Mucosa of gallbladder (tissue), 1 donor: Measurements from ENCODE around the gene EPG5. TPM values are rescaled to one million over a fixed set of nuclear protein-coding genes. Genes with fewer than 3 reads are reported as not detected.
"Not testable (repeated sequence)": the region's sequence is repeated elsewhere in the genome, so short reads cannot be mapped to it uniquely, and the experiment has no call there.

Experiments
- DNase-seq: peaks from one replicate; pipeline ENCODE4 v3.0.0-alpha.2; 2020; ENCODE audit warnings: low spot score
- total RNA-seq: library from RNA; stranded (reverse); gene quantifications from one replicate; pipeline ENCODE4 v1.2.1, GENCODE V29; 2021
- donor health status: DM: no; HTN: no; CAD: no.

The EPG5 gene
- total RNA-seq, 1 donor from 2014 or later, result 25.7 TPM

DNA sequence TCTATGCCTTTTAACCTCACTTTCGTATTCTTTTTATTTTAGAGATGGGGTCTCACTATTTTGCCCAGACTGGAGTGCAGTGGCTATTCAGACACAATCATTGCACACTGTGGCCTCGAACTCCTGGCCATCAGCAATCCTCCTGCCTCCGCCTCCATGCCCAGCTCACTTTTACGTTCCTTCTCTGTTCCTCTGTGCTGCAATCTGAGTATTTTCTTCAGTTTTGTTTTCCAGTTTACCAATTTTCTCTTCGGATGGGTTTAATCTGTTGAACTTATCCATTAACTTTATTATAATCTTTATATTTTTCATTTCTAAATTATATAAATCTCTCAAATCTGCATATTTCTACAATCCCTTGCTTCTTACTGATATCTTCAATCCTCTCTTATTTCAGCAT lies 103.0 kb downstream of the EPG5 start:
- DNase-seq, result no peak

DNA sequence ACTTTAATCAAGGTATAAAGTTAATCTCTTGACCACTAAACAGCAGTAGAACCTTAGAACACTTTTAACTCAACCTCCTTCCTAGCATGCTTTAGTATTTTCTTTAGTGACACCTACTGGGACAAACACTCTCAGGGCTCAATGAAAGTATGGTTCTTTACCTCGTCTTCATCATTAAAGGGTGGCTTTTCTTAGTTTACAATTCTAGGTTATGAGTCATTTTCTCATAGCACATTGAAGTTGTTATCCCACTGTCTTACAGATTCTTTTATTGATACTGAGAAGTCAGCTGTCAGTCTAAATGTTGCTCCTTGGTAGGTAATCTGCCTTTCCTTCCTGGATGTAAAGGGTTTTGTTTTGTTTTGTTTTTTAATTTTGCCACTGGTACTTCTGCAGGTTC lies 103.7 kb downstream of the EPG5 start:
- no peak for DNase-seq

DNA sequence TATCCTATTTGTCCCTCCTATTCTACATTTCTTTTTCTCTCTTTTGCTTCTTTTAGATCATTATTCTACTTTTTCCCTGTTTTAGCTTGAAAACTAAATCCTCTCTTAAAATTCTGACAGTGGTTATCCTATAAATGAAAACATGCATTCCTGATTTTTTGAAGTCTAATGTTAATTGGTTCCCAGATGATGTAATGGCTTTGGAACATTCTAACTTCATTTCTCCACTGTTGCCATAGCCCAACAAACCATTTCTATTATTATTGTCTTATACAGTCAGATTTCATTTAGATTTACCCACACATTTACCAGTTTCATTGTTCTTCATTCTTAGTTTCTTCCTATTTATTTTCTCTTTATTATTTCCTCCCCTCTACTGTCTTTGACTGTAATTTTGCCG lies 105.2 kb downstream of the EPG5 start:
- no peak for DNase-seq

DNA sequence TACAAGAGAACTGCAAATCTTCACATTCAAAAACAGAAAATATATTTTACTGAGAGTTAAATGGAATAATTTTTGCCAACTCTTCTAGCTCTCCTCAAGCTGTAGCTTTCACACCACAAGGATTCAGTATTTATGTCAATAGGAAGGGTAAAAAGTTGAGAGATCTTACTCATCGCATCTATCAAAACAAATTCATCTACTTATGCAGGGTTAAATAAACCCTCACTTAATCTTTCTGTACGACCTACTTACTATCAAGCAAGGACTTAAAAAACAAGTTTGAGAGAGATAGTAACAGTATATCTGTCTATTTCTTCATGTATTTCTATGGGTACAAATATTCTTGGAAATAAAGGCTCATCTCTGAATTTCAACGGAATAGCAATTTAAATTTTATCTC lies 106.2 kb downstream of the EPG5 start:
- no peak for DNase-seq

GRCh38 chr18:45860492-45860891 lies 106.6 kb downstream of the EPG5 start:
- DNase-seq, result no peak

DNA sequence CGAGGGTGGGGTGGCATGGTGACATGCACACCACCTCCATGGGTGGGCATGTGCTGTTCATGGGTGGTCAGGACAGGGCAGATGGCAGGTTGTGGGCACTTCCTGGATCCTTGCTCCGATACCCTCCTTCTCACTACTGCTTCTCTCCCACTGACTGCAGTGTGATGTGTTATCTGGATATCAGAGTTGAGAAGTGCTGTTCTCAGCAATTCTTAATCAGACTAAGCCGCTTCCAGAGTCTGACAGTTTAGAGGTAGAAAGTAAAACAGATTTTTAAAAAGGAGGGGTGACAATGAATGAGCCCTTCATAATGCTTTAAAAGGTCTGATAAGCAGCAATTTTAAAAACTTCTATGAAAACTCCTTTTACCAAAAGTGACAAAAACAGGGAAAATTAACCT lies 107.8 kb downstream of the EPG5 start:
- DNase-seq, result no peak

GRCh38 chr18:45856531-45856930 lies 110.6 kb downstream of the EPG5 start:
- DNase-seq, result no peak

- DNase-seq, result no peak
Observed at GRCh38 chr18:45854036-45854586, 113.0 kb downstream of the EPG5 start.

GRCh38 chr18:45852631-45853030 lies 114.5 kb downstream of the EPG5 start:
- DNase-seq, result no peak

- DNase-seq, result no peak
Observed at GRCh38 chr18:45851161-45851925, 115.8 kb downstream of the EPG5 start.

GRCh38 chr18:45850021-45850420 lies 117.1 kb downstream of the EPG5 start:
- DNase-seq, result no peak

GRCh38 chr18:45849529-45849928 lies 117.6 kb downstream of the EPG5 start:
- DNase-seq, result no peak

DNA sequence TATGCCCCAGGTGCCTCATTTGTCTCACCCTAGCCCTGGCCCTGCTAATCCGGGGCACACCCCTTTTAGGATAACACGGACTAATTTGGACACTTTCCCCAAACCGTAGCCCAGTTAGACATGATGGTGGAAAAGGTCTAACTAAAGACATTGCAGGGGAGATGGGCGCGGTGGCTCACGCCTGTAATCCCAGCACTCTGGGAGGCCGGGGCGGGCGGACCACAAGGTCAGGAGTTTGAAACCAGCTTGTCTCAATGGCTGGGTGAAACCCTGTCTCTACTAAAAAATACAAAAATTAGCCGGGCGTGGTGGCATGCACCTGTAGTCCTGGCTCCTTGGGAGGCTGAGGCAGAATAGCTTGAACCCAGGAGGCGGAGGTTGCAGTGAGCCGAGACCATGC lies 118.5 kb downstream of the EPG5 start:
- DNase-seq, result not testable (repeated sequence)

- DNase-seq, result no peak
Observed at GRCh38 chr18:45847119-45847518, 120.0 kb downstream of the EPG5 start.

- DNase-seq, result no peak
Observed at GRCh38 chr18:45845410-45845809, 121.7 kb downstream of the EPG5 start.

DNA sequence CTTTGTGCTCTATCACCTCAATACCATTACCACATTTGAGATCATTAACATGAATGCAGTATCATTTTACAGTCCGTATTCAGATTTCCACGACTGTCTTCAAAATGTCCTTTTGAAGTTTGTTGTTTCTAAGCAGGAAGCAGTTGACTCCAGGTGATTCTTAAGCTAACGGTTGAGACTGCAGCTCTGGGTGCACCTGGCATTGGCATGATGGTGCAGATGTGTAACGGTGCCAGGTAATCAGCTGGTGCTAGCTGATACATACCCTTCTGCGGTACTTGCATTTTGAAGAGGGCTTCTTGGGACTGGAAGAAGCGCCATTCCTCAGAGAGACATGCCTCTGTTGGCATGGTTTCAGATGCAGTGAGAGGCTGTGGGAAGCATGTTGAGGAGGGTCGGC lies 122.2 kb downstream of the EPG5 start:
- no peak for DNase-seq

DNA sequence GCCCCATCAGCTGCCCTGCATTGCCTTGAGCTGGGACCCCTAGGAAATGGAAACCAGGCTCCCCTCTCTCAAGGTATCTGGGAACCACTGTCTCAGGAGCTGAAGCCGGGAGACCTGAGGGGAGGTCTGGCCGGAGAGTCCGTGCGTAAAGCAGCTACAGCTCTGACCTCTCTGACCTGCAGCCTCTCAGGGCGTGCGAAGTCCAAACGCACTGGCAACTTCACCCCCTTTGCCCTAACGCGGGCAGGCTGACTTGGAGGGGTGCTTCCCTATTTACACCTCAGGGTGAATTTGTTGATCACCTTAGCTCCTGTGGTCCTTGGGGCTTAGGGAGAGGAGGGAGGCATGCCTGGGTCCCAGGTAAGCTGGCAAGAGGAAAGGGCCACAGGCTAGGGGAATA lies 124.1 kb downstream of the EPG5 start:
- no peak for DNase-seq

- no peak for DNase-seq
Observed at GRCh38 chr18:45841765-45842442, 125.2 kb downstream of the EPG5 start.

- no peak for DNase-seq
Observed at GRCh38 chr18:45841060-45841764, 125.9 kb downstream of the EPG5 start.

- DNase-seq, result peak; percentile 65
Observed at GRCh38 chr18:45839414-45840395, 127.4 kb downstream of the EPG5 start.
